SK-N-SH treated with all-trans-retinoic acid at 6 μM for 48 hours (cell line): ENCODE results near the gene BAIAP2L1.

Experiments used
- ATAC-seq: fragments of 200-7000 bp; cut with Tn5 transposase; 3 replicates; pipeline ENCODE4 v1.9.1; 2020; ENCODE audit warnings: mild to moderate bottlenecking, moderate library complexity
- ARNTL ChIP-seq: fragments of 450-650 bp; formaldehyde crosslinking; IDR thresholded peaks from 2 replicates; pipeline ENCODE4 v1.5.0; 2020; ENCODE audit warnings: low read depth, mild to moderate bottlenecking, moderate library complexity, borderline replicate concordance
- BACH2 ChIP-seq: fragments of 250-450 bp; sonication (Bioruptor Pico); IDR thresholded peaks from 2 replicates; pipeline ENCODE4 v1.9.0; 2021; ENCODE audit warnings: mild to moderate bottlenecking, borderline replicate concordance
- CREB5 ChIP-seq: fragments of 250-450 bp; sonication (Bioruptor Pico); IDR thresholded peaks from 2 replicates; pipeline ENCODE4 v1.5.1; 2020; ENCODE audit warnings: low read depth, mild to moderate bottlenecking, moderate library complexity
- CSDC2 ChIP-seq: fragments of 250-450 bp; sonication (Bioruptor Pico); IDR thresholded peaks from 2 replicates; pipeline ENCODE4 v1.5.0; 2020; ENCODE audit warnings: mild to moderate bottlenecking, moderate library complexity
- CSRNP3 ChIP-seq: fragments of 250-450 bp; sonication (Bioruptor Pico); IDR thresholded peaks from 2 replicates; pipeline ENCODE4 v1.5.1; 2021; ENCODE audit warnings: mild to moderate bottlenecking, moderate library complexity
- GLIS3 ChIP-seq: fragments of 250-450 bp; sonication (Bioruptor Pico); IDR thresholded peaks from 2 replicates; pipeline ENCODE4 v1.5.0; 2020; ENCODE audit warnings: mild to moderate bottlenecking, moderate library complexity
- ISL1 ChIP-seq: fragments of 250-450 bp; sonication (Bioruptor Pico); IDR thresholded peaks from 2 replicates; pipeline ENCODE4 v2.1.2; 2022; ENCODE audit warnings: mild to moderate bottlenecking, moderate library complexity
- OSR1 ChIP-seq: fragments of 250-450 bp; sonication (Bioruptor Pico); IDR thresholded peaks from 2 replicates; pipeline ENCODE4 v1.8.0; 2022; ENCODE audit warnings: moderate library complexity, mild to moderate bottlenecking, inconsistent platforms
- POU6F1 ChIP-seq: fragments of 250-450 bp; sonication (Bioruptor Pico); IDR thresholded peaks from 2 replicates; pipeline ENCODE4 v1.8.0; 2021; ENCODE audit warnings: low read depth, mild to moderate bottlenecking, moderate library complexity, borderline replicate concordance
- RARB ChIP-seq: fragments of 250-450 bp; sonication (Bioruptor Pico); IDR thresholded peaks from 2 replicates; pipeline ENCODE4 v1.8.0; 2021; ENCODE audit warnings: mild to moderate bottlenecking, moderate library complexity
- SNAI2 ChIP-seq: fragments of 250-450 bp; sonication (Bioruptor Pico); IDR thresholded peaks from 2 replicates; pipeline ENCODE4 v1.5.0; 2020; ENCODE audit warnings: mild to moderate bottlenecking, moderate library complexity
- TCF4 ChIP-seq: fragments of 250-450 bp; sonication (Bioruptor Pico); IDR thresholded peaks from 2 replicates; pipeline ENCODE4 v1.8.0; 2021; ENCODE audit warnings: mild to moderate bottlenecking, moderate library complexity, borderline replicate concordance
- TOX ChIP-seq: fragments of 250-450 bp; sonication (Bioruptor Pico); IDR thresholded peaks from 2 replicates; pipeline ENCODE4 v1.8.0; 2021; ENCODE audit warnings: mild to moderate bottlenecking, moderate library complexity, borderline replicate concordance
- TSHZ2 ChIP-seq: fragments of 250-450 bp; sonication (Bioruptor Pico); IDR thresholded peaks from 2 replicates; pipeline ENCODE4 v1.5.0; 2020; ENCODE audit warnings: mild to moderate bottlenecking, moderate library complexity
- ZC3H10 ChIP-seq: fragments of 250-450 bp; sonication (Bioruptor Pico); IDR thresholded peaks from 2 replicates; pipeline ENCODE4 v1.5.1; 2021; ENCODE audit warnings: mild to moderate bottlenecking, moderate library complexity
- ZFP3 ChIP-seq: fragments of 250-450 bp; sonication (Bioruptor Pico); IDR thresholded peaks from 2 replicates; pipeline ENCODE4 v1.5.0; 2020; ENCODE audit warnings: mild to moderate bottlenecking, moderate library complexity
- ZNF565 ChIP-seq: fragments of 450-650 bp; formaldehyde crosslinking; conservative IDR thresholded peaks from 2 replicates; pipeline ENCODE4 v1.5.0; 2020; ENCODE audit warnings: low read depth, mild to moderate bottlenecking, moderate library complexity
- ZNF70 ChIP-seq: fragments of 450-650 bp; formaldehyde crosslinking; IDR thresholded peaks from 2 replicates; pipeline ENCODE4 v1.5.0; 2020; ENCODE audit warnings: mild to moderate bottlenecking, moderate library complexity
- ZNF8 ChIP-seq: fragments of 450-650 bp; formaldehyde crosslinking; IDR thresholded peaks from 2 replicates; pipeline ENCODE4 v1.5.0; 2020; ENCODE audit warnings: mild to moderate bottlenecking, moderate library complexity

BAIAP2L1 gene

GRCh38 chr7:98359395-98359794 lies 41.5 kb downstream of the BAIAP2L1 start:
- no peak for TF ChIP-seq SNAI2 (CRISPR knock-in tag)
- TF ChIP-seq CSRNP3: no peak
- no peak for TF ChIP-seq CSDC2 (CRISPR knock-in tag)
- no peak for TF ChIP-seq TOX (CRISPR knock-in tag)
- TF ChIP-seq ZNF565 (CRISPR knock-in tag): no peak
- no peak for TF ChIP-seq ZNF70 (CRISPR knock-in tag)
- no peak for TF ChIP-seq ISL1
- TF ChIP-seq CREB5 (CRISPR knock-in tag): no peak
- TF ChIP-seq ZC3H10 (CRISPR knock-in tag): no peak
- no peak for TF ChIP-seq OSR1 (CRISPR knock-in tag)
- no peak for TF ChIP-seq POU6F1 (CRISPR knock-in tag)
- TF ChIP-seq GLIS3 (CRISPR knock-in tag): no peak
- no peak for TF ChIP-seq ZFP3 (CRISPR knock-in tag)
- TF ChIP-seq TSHZ2 (CRISPR knock-in tag): no peak
- no peak for TF ChIP-seq ARNTL (CRISPR knock-in tag)
- TF ChIP-seq BACH2 (CRISPR knock-in tag): no peak
- TF ChIP-seq RARB (CRISPR knock-in tag): no peak
- TF ChIP-seq ZNF8 (CRISPR knock-in tag): no peak
- TF ChIP-seq, all 23 proteins: peak for 0
- no peak for ATAC-seq

- TF ChIP-seq ISL1: no peak
- TF ChIP-seq ZNF8 (CRISPR knock-in tag): no peak
- TF ChIP-seq TSHZ2 (CRISPR knock-in tag): no peak
- TF ChIP-seq CSRNP3: no peak
- TF ChIP-seq TOX (CRISPR knock-in tag): no peak
- no peak for TF ChIP-seq OSR1 (CRISPR knock-in tag)
- TF ChIP-seq BACH2 (CRISPR knock-in tag): no peak
- no peak for TF ChIP-seq GLIS3 (CRISPR knock-in tag)
- TF ChIP-seq RARB (CRISPR knock-in tag): no peak
- no peak for TF ChIP-seq CREB5 (CRISPR knock-in tag)
- no peak for TF ChIP-seq CSDC2 (CRISPR knock-in tag)
- TF ChIP-seq POU6F1 (CRISPR knock-in tag): no peak
- no peak for TF ChIP-seq ZNF565 (CRISPR knock-in tag)
- TF ChIP-seq TCF4 (CRISPR knock-in tag): no peak
- no peak for TF ChIP-seq ZNF70 (CRISPR knock-in tag)
- TF ChIP-seq ZC3H10 (CRISPR knock-in tag): no peak
- no peak for TF ChIP-seq ZFP3 (CRISPR knock-in tag)
- no peak for ATAC-seq
Measured at GRCh38 chr7:98358706-98359105, 42.2 kb downstream of the BAIAP2L1 start.
